ENCODE data around the gene IMMP2L. TPM values are rescaled to one million over a fixed set of nuclear protein-coding genes. Genes with fewer than 3 reads are reported as not detected.
A peak's percentile ranks its signal among the peaks of the same experiment; 100 is the strongest.

Gene IMMP2L
- total RNA-seq, 1 donor: 8.2 TPM

DNA sequence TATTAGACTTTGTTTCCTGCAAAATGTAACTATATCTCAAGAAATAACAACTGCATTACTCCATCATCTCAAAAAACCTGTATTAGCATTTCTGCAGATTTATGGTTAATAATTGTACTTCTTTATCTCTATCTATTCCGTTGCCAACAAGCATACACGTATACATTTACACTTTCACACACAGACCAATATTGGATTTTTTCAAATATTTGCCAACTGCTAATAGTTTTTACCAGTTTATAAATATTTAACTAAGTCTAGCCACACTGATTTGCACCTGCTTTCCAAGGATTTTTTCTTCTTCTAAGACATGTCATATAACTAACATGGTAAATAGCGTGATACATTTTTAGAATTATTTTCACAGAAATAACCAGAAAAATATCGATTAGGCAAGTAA is 459.2 kb downstream of the IMMP2L start:
- no peak for DNase-seq (ENCODE audit: low read depth)
- TF ChIP-seq, protein P1, sequence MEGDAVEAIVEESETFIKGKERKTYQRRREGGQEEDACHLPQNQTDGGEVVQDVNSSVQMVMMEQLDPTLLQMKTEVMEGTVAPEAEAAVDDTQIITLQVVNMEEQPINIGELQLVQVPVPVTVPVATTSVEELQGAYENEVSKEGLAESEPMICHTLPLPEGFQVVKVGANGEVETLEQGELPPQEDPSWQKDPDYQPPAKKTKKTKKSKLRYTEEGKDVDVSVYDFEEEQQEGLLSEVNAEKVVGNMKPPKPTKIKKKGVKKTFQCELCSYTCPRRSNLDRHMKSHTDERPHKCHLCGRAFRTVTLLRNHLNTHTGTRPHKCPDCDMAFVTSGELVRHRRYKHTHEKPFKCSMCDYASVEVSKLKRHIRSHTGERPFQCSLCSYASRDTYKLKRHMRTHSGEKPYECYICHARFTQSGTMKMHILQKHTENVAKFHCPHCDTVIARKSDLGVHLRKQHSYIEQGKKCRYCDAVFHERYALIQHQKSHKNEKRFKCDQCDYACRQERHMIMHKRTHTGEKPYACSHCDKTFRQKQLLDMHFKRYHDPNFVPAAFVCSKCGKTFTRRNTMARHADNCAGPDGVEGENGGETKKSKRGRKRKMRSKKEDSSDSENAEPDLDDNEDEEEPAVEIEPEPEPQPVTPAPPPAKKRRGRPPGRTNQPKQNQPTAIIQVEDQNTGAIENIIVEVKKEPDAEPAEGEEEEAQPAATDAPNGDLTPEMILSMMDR (IDR thresholded peaks at IDR 0.05; ENCODE audit: insufficient read depth, low read depth, low read length): no peak
- no peak overlapping the region for H3K4me3 ChIP-seq (ENCODE audit: low read depth, low read length)

DNA sequence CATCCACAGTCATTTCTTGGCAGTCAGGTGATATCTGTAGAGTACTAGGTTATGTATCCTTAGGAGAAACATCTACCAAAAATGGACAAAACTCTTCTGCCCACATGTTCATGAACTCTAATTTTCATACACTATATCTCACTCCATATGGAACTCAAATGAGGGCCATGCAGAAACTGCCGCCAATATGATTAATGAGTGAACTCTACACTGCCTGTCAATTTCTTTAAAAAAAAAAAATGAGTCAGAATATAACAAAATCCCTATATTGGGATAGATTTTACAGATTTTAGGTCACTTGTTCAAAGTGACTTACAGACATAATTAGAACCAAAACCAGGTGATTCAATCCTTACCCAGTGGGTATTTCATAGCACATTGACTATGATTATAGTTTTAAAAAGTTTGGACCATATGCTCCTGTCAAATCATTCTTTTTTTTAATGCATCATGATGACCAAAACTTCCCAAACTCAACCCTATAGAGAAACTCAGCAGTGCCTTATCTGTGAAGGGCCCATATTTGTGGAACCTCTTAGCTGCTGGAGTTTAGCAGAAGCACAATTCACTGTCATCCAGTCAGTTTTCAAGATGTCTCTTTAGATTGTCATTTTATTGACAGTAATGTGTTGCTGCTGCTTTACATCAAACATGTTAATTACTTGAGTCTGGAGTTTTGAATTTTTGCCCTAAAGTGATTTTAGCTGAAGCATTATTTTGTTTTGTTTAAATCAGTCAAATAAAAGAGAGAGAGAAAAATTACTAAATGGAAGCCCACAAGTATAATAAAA is 460.2 kb downstream of the IMMP2L start:
- DNase-seq (ENCODE audit: low read depth): no peak
- TF ChIP-seq, protein P1 (IDR thresholded peaks at IDR 0.05; ENCODE audit: insufficient read depth, low read depth, low read length): no peak
- no peak overlapping the region for H3K4me3 ChIP-seq (ENCODE audit: low read depth, low read length)

DNA sequence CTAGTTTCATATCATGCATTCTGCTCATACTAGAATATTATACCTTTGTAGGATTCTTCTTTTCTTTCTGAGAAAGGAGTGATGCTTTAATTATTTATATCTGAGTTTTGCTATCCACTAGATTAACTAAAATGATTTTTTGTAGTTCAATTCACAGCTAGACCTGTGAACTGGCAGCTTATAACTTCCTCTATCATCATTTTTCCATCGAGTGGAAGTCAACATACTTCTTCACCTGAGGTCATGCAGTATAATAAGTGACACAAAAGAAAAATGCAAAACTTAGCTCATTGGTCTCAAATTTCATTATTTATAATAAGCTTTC is 463.4 kb downstream of the IMMP2L start:
- TF ChIP-seq, protein P1 (IDR thresholded peaks at IDR 0.05; ENCODE audit: insufficient read depth, low read depth, low read length): no peak

DNA sequence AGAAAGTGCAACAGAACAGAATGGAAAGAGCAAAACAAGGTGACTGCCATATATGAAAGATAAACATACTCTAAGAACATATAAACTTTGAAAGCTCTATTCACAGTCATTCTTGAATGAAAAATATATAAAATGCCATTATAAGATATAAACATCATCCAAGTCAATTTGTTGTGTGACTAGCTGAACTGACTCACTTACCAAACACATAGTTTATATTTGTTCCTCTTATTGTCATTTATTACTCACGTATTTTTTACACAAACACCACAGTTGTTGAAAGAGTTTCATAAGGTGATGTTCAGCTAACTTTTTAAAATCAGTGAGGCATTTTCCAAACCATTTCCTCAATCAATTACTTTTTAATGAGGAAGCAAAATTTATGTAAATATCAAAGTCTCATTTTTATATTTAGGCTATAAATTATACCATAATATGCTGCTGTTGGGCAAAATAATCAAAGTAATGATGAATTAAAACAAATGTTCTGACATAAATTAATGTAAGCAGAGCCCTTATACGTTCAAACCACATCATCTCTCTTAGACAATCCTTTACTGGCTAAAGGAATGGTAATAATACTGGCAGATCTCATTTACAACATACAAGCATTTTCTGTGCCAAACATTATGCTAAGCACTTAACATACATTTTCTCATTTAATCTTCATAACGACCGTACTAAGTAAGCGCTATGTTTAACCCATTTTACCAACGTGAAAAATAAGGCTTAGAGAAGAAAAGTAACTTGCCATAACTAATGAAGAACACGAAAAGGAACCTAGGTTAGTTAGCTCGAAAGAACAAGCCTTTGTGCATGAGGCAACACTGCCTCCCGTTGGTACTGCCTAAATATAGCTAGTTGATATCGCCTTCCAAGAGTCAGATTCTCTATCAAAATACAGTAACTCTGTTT is 464.0 kb downstream of the IMMP2L start:
- no peak for DNase-seq (ENCODE audit: low read depth)

More for the DNA sequence above, 463.4 kb downstream of the IMMP2L start:
- DNase-seq (ENCODE audit: low read depth): no peak
- no peak overlapping the region for H3K4me3 ChIP-seq (ENCODE audit: low read depth, low read length)

DNA sequence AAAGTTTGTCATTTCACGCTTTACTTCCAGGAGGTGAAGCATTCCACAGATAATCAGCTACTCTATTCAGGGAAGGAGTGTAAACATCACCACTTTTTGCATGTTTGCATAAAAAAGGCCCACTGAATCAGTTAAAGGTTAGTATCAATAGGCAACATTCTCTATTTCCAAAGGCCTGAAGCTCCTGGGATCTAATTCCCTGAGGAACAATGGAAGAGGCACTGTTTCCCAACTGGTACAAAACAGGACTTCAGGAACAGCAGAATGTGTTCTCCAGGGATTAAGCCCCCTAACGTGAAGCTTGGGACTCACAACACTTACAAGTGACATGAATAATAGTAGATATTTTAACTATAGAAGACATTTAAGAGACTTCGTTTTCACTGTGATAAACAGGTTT is 465.3 kb downstream of the IMMP2L start:
- H3K4me3 ChIP-seq (ENCODE audit: low read depth, low read length): no peak overlapping the region
- TF ChIP-seq, protein P1 (IDR thresholded peaks at IDR 0.05; ENCODE audit: insufficient read depth, low read depth, low read length): no peak
- DNase-seq (ENCODE audit: low read depth): no peak

More for the DNA sequence above, 464.0 kb downstream of the IMMP2L start:
- TF ChIP-seq, protein P1 (IDR thresholded peaks at IDR 0.05; ENCODE audit: insufficient read depth, low read depth, low read length): peak; percentile 55
- no peak overlapping the region for H3K4me3 ChIP-seq (ENCODE audit: low read depth, low read length)

DNA sequence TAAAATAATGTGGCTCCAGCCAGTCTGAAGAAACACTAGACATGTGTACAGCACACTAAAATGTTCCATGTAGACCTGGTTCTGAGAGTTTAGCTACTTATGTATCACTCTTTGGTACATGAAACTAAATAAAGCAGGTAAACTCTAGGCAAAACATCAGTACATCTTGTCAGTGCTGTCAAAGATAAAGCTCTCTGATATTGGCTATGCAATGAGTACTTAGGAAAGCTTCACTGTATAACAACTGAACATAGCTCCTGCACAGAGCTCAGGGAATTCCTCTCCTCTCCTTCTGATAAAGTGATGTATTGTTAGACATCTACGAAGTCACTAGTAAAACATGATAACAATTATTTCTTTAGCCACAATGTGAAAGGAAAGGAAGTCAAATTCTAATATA is 467.9 kb downstream of the IMMP2L start:
- no peak for DNase-seq (ENCODE audit: low read depth)
- TF ChIP-seq, protein P1 (IDR thresholded peaks at IDR 0.05; ENCODE audit: insufficient read depth, low read depth, low read length): no peak
- no peak overlapping the region for H3K4me3 ChIP-seq (ENCODE audit: low read depth, low read length)

Measured in fibroblast of villous mesenchyme (primary cell).